IMR-90 (cell line): ENCODE results near the gene KIF20A. TPM values are rescaled to one million over a fixed set of nuclear protein-coding genes. Genes with fewer than 3 reads are reported as not detected.

Source experiments
- polyA plus RNA-seq, 3 experiments: library from polyadenylated mRNA; depleted of rRNA; stranded (reverse); fragments of >200 nt; gene quantifications; 2 replicates each; pipeline ENCODE4 v1.2.3, GENCODE V29; 2012; ENCODE audit warnings: low replicate concordance in 1 of 3
- total RNA-seq: library from RNA; depleted of rRNA; stranded (reverse); fragments of >200 nt; gene quantifications from 2 replicates; pipeline ENCODE4 v1.2.3, GENCODE V29; 2012; rRNA removed

Gene KIF20A
- total and polyA plus RNA-seq, 2 of the 4 experiments (the other 2 are of a cell fraction) = 42.0 to 106 TPM

Other genes with a start within 250 kb of the KIF20A start
- 15.1 and 21.9 TPM in 2 replicates for gene FAM13B, start 146.0 kb upstream of the KIF20A start, total RNA-seq
- 10.6 and 14.6 TPM in 2 replicates for gene FAM13B, start 146.0 kb upstream of the KIF20A start, polyA plus RNA-seq (2012; rRNA removed)
- gene WNT8A, start 95.1 kb upstream of the KIF20A start, total RNA-seq = not detected in 2 replicates
- not detected in 2 replicates for gene WNT8A, start 95.1 kb upstream of the KIF20A start, polyA plus RNA-seq (2012; rRNA removed)
- under 0.01 and 0.18 TPM in 2 replicates for gene NME5, start 39.7 kb upstream of the KIF20A start, total RNA-seq
- 0.17 and 0.20 TPM in 2 replicates for gene NME5, start 39.7 kb upstream of the KIF20A start, polyA plus RNA-seq (2012; rRNA removed)
- gene BRD8, start 482 bp upstream of the KIF20A start, total RNA-seq = 35.8 and 36.9 TPM in 2 replicates
- 37.6 and 43.6 TPM in 2 replicates for gene BRD8, start 482 bp upstream of the KIF20A start, polyA plus RNA-seq (2012; rRNA removed)
- gene CDC23, start 34.2 kb downstream of the KIF20A start, total RNA-seq = 28.0 and 29.4 TPM in 2 replicates
- 18.9 and 21.1 TPM in 2 replicates for gene CDC23, start 34.2 kb downstream of the KIF20A start, polyA plus RNA-seq (2012; rRNA removed)
- gene GFRA3, start 95.5 kb downstream of the KIF20A start, total RNA-seq = not detected in 2 replicates
- gene GFRA3, start 95.5 kb downstream of the KIF20A start, polyA plus RNA-seq (2012; rRNA removed) = not detected in 2 replicates
- gene CDC25C, start 152.7 kb downstream of the KIF20A start, total RNA-seq = 7.5 and 8.2 TPM in 2 replicates
- 6.9 and 7.3 TPM in 2 replicates for gene CDC25C, start 152.7 kb downstream of the KIF20A start, polyA plus RNA-seq (2012; rRNA removed)
- 21.5 and 23.1 TPM in 2 replicates for gene FAM53C, start 159.2 kb downstream of the KIF20A start, total RNA-seq
- gene FAM53C, start 159.2 kb downstream of the KIF20A start, polyA plus RNA-seq (2012; rRNA removed) = 25.6 and 27.5 TPM in 2 replicates
- gene KDM3B, start 173.6 kb downstream of the KIF20A start, total RNA-seq = 35.8 and 36.7 TPM in 2 replicates
- gene KDM3B, start 173.6 kb downstream of the KIF20A start, polyA plus RNA-seq (2012; rRNA removed) = 17.1 and 19.4 TPM in 2 replicates